H1 (cell line): Measurements from ENCODE around the gene CTSA. TPM values are rescaled to one million over a fixed set of nuclear protein-coding genes. Genes with fewer than 3 reads are reported as not detected.

Experiments used
- ATF3 ChIP-seq: IDR thresholded peaks from 2 replicates; pipeline ENCODE4 v1.6.1; 2011; ENCODE audit warnings: low read depth, mild to moderate bottlenecking, low read length; ENCODE audit not compliant: insufficient read depth
- CBX5 ChIP-seq: fragments of 300-800, 300-1000 bp; sonication (generic); IDR thresholded peaks from 2 replicates; pipeline ENCODE4 v1.7.1; 2016; ENCODE audit warnings: antibody characterized with exemption, low read length, low read depth
- CEBPB ChIP-seq: IDR thresholded peaks from 2 replicates; pipeline ENCODE4 v1.6.1; 2012; ENCODE audit warnings: low read depth, low read length
- CHD2 ChIP-seq: IDR thresholded peaks from 2 replicates; pipeline ENCODE4 v1.6.1; 2012; ENCODE audit warnings: low read length, improper control_type of control experiment
- CTCF ChIP-seq, 3 experiments: IDR thresholded peaks; 1 replicate in 2 of 3; 2 replicates in 1 of 3; pipeline versions ENCODE4 v1.5.1 to v1.6.1; 2011; ENCODE audit warnings: low read length in 3 of 3, mild to moderate bottlenecking in 3 of 3, inconsistent platforms in 2 of 3, low read depth in 1 of 3, moderate library complexity in 1 of 3; ENCODE audit not compliant: insufficient read depth in 1 of 3; ENCODE audit errors: control extremely low read depth in 1 of 3
- EP300 ChIP-seq, 2 experiments: IDR thresholded peaks; 1 replicate in 1 of 2; 2 replicates in 1 of 2; pipeline ENCODE4 v1.6.1; 2011 to 2012; ENCODE audit warnings: low read depth in 2 of 2, low read length in 2 of 2, mild to moderate bottlenecking in 2 of 2, borderline replicate concordance in 1 of 2, inconsistent platforms in 1 of 2, moderate library complexity in 1 of 2
- FOSL1 ChIP-seq: IDR thresholded peaks from 2 replicates; pipeline ENCODE4 v1.6.1; 2011; ENCODE audit warnings: mild to moderate bottlenecking, low read depth, low read length, moderate library complexity; ENCODE audit not compliant: insufficient read depth
- GABPA ChIP-seq: IDR thresholded peaks from 2 replicates; pipeline ENCODE4 v1.6.1; 2011; ENCODE audit warnings: mild to moderate bottlenecking, low read length, moderate library complexity, borderline replicate concordance; ENCODE audit not compliant: insufficient read depth
- KDM1A ChIP-seq: fragments of 200-600, 300-600 bp; sonication (generic); IDR thresholded peaks from 2 replicates; pipeline ENCODE4 v1.7.1; 2016; ENCODE audit warnings: mild to moderate bottlenecking, low read length, borderline replicate concordance
- KDM4A ChIP-seq: IDR thresholded peaks from one replicate; pipeline ENCODE4 v1.7.1; 2012; ENCODE audit warnings: low read depth, mild to moderate bottlenecking, moderate library complexity, low read length, inconsistent platforms; ENCODE audit not compliant: severe bottlenecking
- MAFK ChIP-seq: IDR thresholded peaks from 2 replicates; pipeline ENCODE4 v1.6.1; 2012; ENCODE audit warnings: low read depth, mild to moderate bottlenecking, improper control_type of control experiment, low read length
- PHF8 ChIP-seq: fragments of 200-600 bp; sonication (generic); conservative IDR thresholded peaks from 2 replicates; pipeline ENCODE4 v1.7.1; 2012; ENCODE audit warnings: low read depth, mild to moderate bottlenecking, inconsistent platforms, low read length, moderate library complexity
- POLR2AphosphoS5 ChIP-seq: IDR thresholded peaks from 2 replicates; pipeline ENCODE4 v1.6.1; 2011; ENCODE audit warnings: low read depth, low read length
- RAD21 ChIP-seq, 2 experiments: IDR thresholded peaks in 1 of 2; conservative IDR thresholded peaks in 1 of 2; 2 replicates each; pipeline ENCODE4 v1.6.1; 2011; ENCODE audit warnings: low read depth in 2 of 2, low read length in 2 of 2, improper control_type of control experiment in 1 of 2, inconsistent platforms in 1 of 2, mild to moderate bottlenecking in 1 of 2, moderate library complexity in 1 of 2
- SAP30 ChIP-seq: fragments of 300-600 bp; sonication (generic); IDR thresholded peaks from 2 replicates; pipeline ENCODE4 v1.7.1; 2012; ENCODE audit warnings: low read length, moderate library complexity, mild to moderate bottlenecking, inconsistent platforms; ENCODE audit not compliant: insufficient read depth, insufficient replicate concordance
- SP1 ChIP-seq: IDR thresholded peaks from 2 replicates; pipeline ENCODE4 v1.6.1; 2011; ENCODE audit warnings: low read depth, low read length
- SP4 ChIP-seq: IDR thresholded peaks from 2 replicates; pipeline ENCODE4 v1.6.1; 2012; ENCODE audit warnings: low read length, inconsistent platforms
- SUZ12 ChIP-seq: fragments of 200-600 bp; sonication (generic); IDR thresholded peaks from 2 replicates; pipeline ENCODE4 v1.6.1; 2012; ENCODE audit warnings: mild to moderate bottlenecking, inconsistent platforms, low read length, moderate library complexity, mixed read lengths
- TAF1 ChIP-seq: IDR thresholded peaks from 2 replicates; pipeline ENCODE4 v1.6.1; 2011; ENCODE audit warnings: mild to moderate bottlenecking, low read depth, low read length
- polyA plus RNA-seq, 7 experiments: library from polyadenylated mRNA; depleted of rRNA in 3 of 7; stranded (reverse) in 5 of 7; unstranded in 2 of 7; fragments of >200 nt in 5 of 7; fragments of 200-250 nt in 2 of 7; gene quantifications; 1 replicate in 5 of 7; 2 replicates in 1 of 7; 4 replicates in 1 of 7; pipeline versions ENCODE4 v1.2.1 to v1.2.3, GENCODE V29; 2011 to 2013; ENCODE audit warnings: missing spikeins in 2 of 7, mixed read lengths in 2 of 7
- total RNA-seq: library from RNA; stranded (reverse); fragmentation: NEBNext Ultra II Directional; extraction: Animal tissue kit (Norgen Biotek cat#: 25700); gene quantifications from 2 replicates; pipeline ENCODE4 v1.2.1, GENCODE V29; 2021

CTSA gene
- total and polyA plus RNA-seq, 2 of the 8 experiments (the other 6 are each of a cell fraction or from before 2014, with no cell fraction given) = 49.7 to 74.0 TPM

DNA sequence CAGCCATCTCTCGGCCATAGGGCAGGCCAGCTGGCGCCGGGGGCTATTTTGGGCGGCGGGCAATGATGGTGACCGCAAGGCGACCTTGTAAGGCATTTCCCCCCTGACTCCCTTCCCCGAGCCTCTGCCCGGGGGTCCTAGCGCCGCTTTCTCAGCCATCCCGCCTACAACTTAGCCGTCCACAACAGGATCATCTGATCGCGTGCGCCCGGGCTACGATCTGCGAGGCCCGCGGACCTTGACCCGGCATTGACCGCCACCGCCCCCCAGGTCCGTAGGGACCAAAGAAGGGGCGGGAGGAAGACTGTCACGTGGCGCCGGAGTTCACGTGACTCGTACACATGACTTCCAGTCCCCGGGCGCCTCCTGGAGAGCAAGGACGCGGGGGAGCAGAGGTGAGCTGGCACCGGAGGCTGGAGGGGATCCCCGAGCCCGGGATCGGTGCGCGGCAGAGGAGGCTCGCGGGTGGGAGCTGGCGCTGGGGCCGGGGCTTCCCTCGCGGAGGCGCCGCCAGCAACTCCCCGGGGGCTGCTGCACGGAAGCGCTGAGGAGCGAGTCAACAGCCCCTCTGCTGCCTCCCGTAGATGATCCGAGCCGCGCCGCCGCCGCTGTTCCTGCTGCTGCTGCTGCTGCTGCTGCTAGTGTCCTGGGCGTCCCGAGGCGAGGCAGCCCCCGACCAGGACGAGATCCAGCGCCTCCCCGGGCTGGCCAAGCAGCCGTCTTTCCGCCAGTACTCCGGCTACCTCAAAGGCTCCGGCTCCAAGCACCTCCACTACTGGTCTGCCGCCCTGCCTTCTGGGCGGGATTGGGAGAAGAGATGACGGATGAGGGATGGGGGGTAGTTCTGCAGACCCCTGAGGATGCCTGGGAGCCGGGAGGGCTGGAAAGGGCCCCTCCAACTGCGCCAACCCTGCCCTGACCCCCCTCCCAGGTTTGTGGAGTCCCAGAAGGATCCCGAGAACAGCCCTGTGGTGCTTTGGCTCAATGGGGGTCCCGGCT lies at the start of gene CTSA, which contains the start of gene NEURL2 (continued):
- peak; percentile 69 for TF ChIP-seq KDM4A
- TF ChIP-seq TAF1 = peak; percentile 78
- peak in 1 of 2 experiments; percentile 1; a peak in 1 of 4 replicates for TF ChIP-seq RAD21 (IDR thresholded peaks at IDR 0.05 in 1 of 2, conservative IDR thresholded peaks at IDR 0.05 in 1 of 2; ENCODE audit: low read depth in 2 of 2, low read length in 2 of 2)
- peak; percentile 99 for TF ChIP-seq SP4
- TF ChIP-seq CHD2 = peak; percentile 51; the same call in 1 of the 2 replicates
- TF ChIP-seq EP300 (IDR thresholded peaks at IDR 0.05; ENCODE audit: borderline replicate concordance in 1 of 2, low read depth in 2 of 2, low read length in 2 of 2) = peak in 1 of 2 experiments; percentile 91; a peak in 2 of 3 replicates
- 0 out of 2 replicates have a peak, but pooled peaks have one; percentile 55 for TF ChIP-seq FOSL1
- TF ChIP-seq POLR2AphosphoS5 = peak; percentile 42
- peak; percentile 66 for TF ChIP-seq PHF8
- TF ChIP-seq MAFK = no peak
- no peak for TF ChIP-seq SAP30
- TF ChIP-seq ATF3 = peak; percentile 100
- TF ChIP-seq KDM1A = no peak
- TF ChIP-seq SP1 = no peak
- no peak for TF ChIP-seq CTCF (IDR thresholded peaks at IDR 0.05; ENCODE audit: control extremely low read depth in 1 of 3, insufficient read depth in 1 of 3, low read depth in 1 of 3, low read length in 3 of 3)
- TF ChIP-seq GABPA = no peak
- TF ChIP-seq SUZ12 = no peak
- TF ChIP-seq CEBPB = no peak
- no peak for TF ChIP-seq CBX5
